Measurements from ENCODE around the gene FER1L5. TPM values are rescaled to one million over a fixed set of nuclear protein-coding genes. Genes with fewer than 3 reads are reported as not detected.

FER1L5 gene
- total and polyA plus RNA-seq, 2 of the 8 experiments (the other 6 are each of a cell fraction or from before 2014, with no cell fraction given) = 0.23 to 0.88 TPM

DNA sequence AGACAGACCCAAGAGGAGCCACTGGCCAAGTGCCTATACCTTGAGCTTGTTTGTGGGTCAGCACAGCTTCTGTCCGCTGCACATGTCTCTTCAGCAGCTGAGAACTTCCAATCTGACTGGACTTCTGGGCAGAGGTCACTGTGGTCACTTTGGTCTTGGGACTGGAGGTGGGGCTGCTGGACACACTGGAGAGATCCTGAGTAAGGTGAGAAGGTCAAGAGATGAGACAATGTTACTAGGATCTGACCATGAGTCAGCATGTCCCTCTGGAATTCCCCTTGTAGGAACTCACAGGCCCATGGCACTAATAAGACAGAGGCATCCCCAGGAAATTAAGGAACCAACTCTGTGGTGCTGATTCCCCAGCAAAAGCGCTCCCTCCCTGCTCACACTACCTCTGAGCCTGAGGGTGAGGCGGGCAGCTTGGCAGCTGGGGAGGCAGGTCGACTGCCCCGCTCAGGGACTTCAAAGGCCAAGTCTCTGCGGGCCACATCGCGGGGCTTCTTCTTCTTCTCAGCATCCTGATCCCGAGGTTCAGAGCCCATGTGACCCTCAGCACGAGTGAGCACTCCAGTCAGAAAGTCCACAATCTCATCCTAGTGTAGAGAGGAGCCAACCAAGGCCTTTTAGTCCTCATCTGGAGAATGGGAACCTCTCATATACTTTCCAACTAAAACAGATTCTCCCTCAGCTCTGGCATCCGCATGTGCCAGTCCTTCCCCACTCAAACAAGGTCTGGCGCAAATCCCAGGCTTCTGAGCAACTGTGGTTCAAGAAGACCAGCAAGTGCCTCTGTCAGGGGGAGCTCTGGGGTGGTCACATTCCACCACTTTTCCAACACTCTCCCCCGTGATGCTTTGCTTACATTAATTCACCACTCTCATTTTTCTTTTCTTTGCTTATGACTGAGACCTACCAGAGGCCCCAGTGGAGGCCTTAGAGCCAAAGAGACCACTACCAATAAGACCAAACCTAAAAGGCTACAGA, 33.8 kb upstream of the FER1L5 start:
- CTCF ChIA-PET (ENCODE audit: partially characterized antibody) = interaction anchor here (0.9 to 1.6 kb wide), 5 partner anchors 9 to 152 kb away, joined by 3 to 5 read pairs (median 3); no protein-coding TSS in a partner anchor
- 95% methylated on average over 13 of the region's 13 CpGs; no CpG with 5 or more reads in 1 of the 2 experiments for WGBS, 2 experiments (ENCODE audit: extremely low coverage in 1 of 2, insufficient coverage in 1 of 2, insufficient read length in 1 of 2, insufficient replicate concordance in 2 of 2, low coverage in 1 of 2, low lambda C conversion rate in 2 of 2, missing lambda C conversion rate in 1 of 2)
- no peak for DNase-seq (ENCODE audit: low read depth in 1 of 2, low spot score in 2 of 2)

More for the DNA sequence above, 33.8 kb upstream of the FER1L5 start:
- POLR2A ChIA-PET (ENCODE audit: partially characterized antibody) = interaction anchor here (1.1 kb wide), 1 partner anchor 159 kb away, joined by 3 read pairs; no protein-coding TSS in a partner anchor
- Histone ChIP-seq H3K4ac (replicated peaks; ENCODE audit: insufficient read length, low read depth, low read length) (no peak overlapping the region), H3K4me1 (replicated peaks in 1 of 4; ENCODE audit: control insufficient read depth in 3 of 4, insufficient read depth in 4 of 4, low read length in 3 of 4) (no peaks in the 10 kb centered on the region; a peak in 1 of 7 replicates), H3K36me3 (ENCODE audit: control insufficient read depth in 2 of 4, insufficient read depth in 4 of 4, low read length in 3 of 4) (peaks cover 38 to 92% (median 81%) of the 10 kb centered on the region in 4 experiments), H3K23me2 (ENCODE audit: low read depth, low read length) (no peaks in the 10 kb centered on the region), H3K4me3 (ENCODE audit: extremely low read depth in 1 of 4, insufficient read depth in 2 of 4, low read depth in 3 of 4, low read length in 4 of 4) (no peak overlapping the region), H2BK120ac (replicated peaks; ENCODE audit: low read depth, low read length) (no peak overlapping the region), H2BK15ac (ENCODE audit: low read length) (no peak overlapping the region), H4K5ac (ENCODE audit: insufficient read length, low read depth, low read length) (no peak overlapping the region), H3K79me2 (ENCODE audit: control insufficient read depth in 1 of 2, insufficient read depth in 2 of 2, low read length in 2 of 2) (no peaks in the 10 kb centered on the region), H2BK12ac (ENCODE audit: low read depth, low read length) (no peak overlapping the region), H3K56ac (replicated peaks; ENCODE audit: insufficient read length, low read depth, low read length) (no peak overlapping the region), H3K9ac (replicated peaks in 1 of 4; ENCODE audit: extremely low read depth in 1 of 4, low read depth in 3 of 4, low read length in 3 of 4) (no peak overlapping the region), H3K18ac (ENCODE audit: extremely low read depth, low read length) (no peak overlapping the region), H2AFZ (ENCODE audit: low read length) (no peak overlapping the region), H2AK5ac (ENCODE audit: low read depth, low read length) (no peak overlapping the region), H3K14ac (ENCODE audit: insufficient read length) (no peak overlapping the region), H3K27me3 (replicated peaks in 1 of 4; ENCODE audit: control insufficient read depth in 3 of 4, extremely low read depth in 1 of 4, insufficient read depth in 3 of 4, low read length in 3 of 4) (no peaks in the 10 kb centered on the region), H4K91ac (replicated peaks; ENCODE audit: insufficient read length, low read length) (no peak overlapping the region), H3K23ac (ENCODE audit: insufficient read length) (no peak overlapping the region), H3K4me2 (ENCODE audit: insufficient read depth in 1 of 2, low read depth in 2 of 2, low read length in 2 of 2) (no peak overlapping the region), H2BK5ac (ENCODE audit: low read depth, low read length) (no peak overlapping the region), H3K79me1 (ENCODE audit: low read depth, low read length) (no peaks in the 10 kb centered on the region), H4K8ac (ENCODE audit: extremely low read depth, insufficient read depth, low read length) (no peak overlapping the region), H2BK20ac (ENCODE audit: low read length) (no peak overlapping the region), H3K9me3 (ENCODE audit: insufficient read depth in 2 of 2, low read depth in 1 of 2, low read length in 1 of 2) (no peaks in the 10 kb centered on the region; a peak in 1 of 4 replicates), H4K20me1 (replicated peaks in 1 of 2; ENCODE audit: control insufficient read depth in 1 of 2, insufficient read depth in 2 of 2, low read length in 2 of 2) (peaks cover 2 to 5% of the 10 kb centered on the region in 2 experiments), H3K27ac (ENCODE audit: low read depth, low read length) (no peak overlapping the region)
- no peak for FAIRE-seq
- no peak for TF ChIP-seq KDM5A (IDR thresholded peaks at IDR 0.05; ENCODE audit: low read length)
- no peak for TF ChIP-seq BCL11A (IDR thresholded peaks at IDR 0.05; ENCODE audit: low read depth in 2 of 2, low read length in 2 of 2)
- no peak for TF ChIP-seq TCF12 (IDR thresholded peaks at IDR 0.05; ENCODE audit: low read depth, low read length)
